Measurements from ENCODE around the gene IL34.

GRCh38 chr16:70702624-70703023, 56.3 kb downstream of the IL34 start:
- TF ChIP-seq CTCF (IDR thresholded peaks at IDR 0.05; ENCODE audit: low read length) (no peak), EZH2 (IDR thresholded peaks at IDR 0.05; ENCODE audit: borderline replicate concordance, low read length) (no peak)

All from OCI-LY1 (cell line).